GM19463 (cell line): ENCODE data around the gene SMIM27.
A peak's percentile ranks its signal among the peaks of the same experiment; 100 is the strongest.
"Not testable (repeated sequence)": the region's sequence is repeated elsewhere in the genome, so short reads cannot be mapped to it uniquely, and the experiment has no call there.

ENCODE experiments used
- ATAC-seq: cut with Tn5 transposase; IDR thresholded peaks from one replicate; pipeline ENCODE4 v1.9.1; 2021; ENCODE audit warnings: mild to moderate bottlenecking, moderate library complexity; ENCODE audit not compliant: unreplicated experiment

Gene SMIM27

GRCh38 chr9:32552172-32552872 lies at the start of gene SMIM27, which contains the start of gene TOPORS:
SMIM27 (plus strand) TSS chr9:32552327; CDS start chr9:32552435, 108 bp downstream.
TOPORS (minus strand) TSS chr9:32552586; CDS start chr9:32552436, 150 bp downstream.
- peak; percentile 76 for ATAC-seq

GRCh38 chr9:32502464-32502863 lies 49.7 kb upstream of the SMIM27 start:
- no peak for ATAC-seq

GRCh38 chr9:32503008-32503407 lies 49.1 kb upstream of the SMIM27 start:
- no peak for ATAC-seq

GRCh38 chr9:32508728-32509127 lies 43.4 kb upstream of the SMIM27 start:
- no peak for ATAC-seq

- no peak for ATAC-seq
Observed at GRCh38 chr9:32516241-32516640, 35.9 kb upstream of the SMIM27 start.

GRCh38 chr9:32518276-32518675 lies 33.9 kb upstream of the SMIM27 start:
- no peak for ATAC-seq

- ATAC-seq, result no peak
Observed at GRCh38 chr9:32523910-32524309, 28.2 kb upstream of the SMIM27 start.

- ATAC-seq, result not testable (repeated sequence)
Observed at GRCh38 chr9:32524558-32524891, 27.6 kb upstream of the SMIM27 start.

- peak; percentile 22 for ATAC-seq
Observed at GRCh38 chr9:32524892-32525708, 27.0 kb upstream of the SMIM27 start.

GRCh38 chr9:32525709-32526030 lies 26.5 kb upstream of the SMIM27 start:
- ATAC-seq, result no peak

- ATAC-seq, result peak; percentile 68
Observed at GRCh38 chr9:32526041-32526706, 26.0 kb upstream of the SMIM27 start, which contains the start of gene RIGI. RIGI (minus strand) TSS chr9:32526196; CDS start chr9:32526166, 30 bp downstream.

GRCh38 chr9:32526707-32527048 lies 25.4 kb upstream of the SMIM27 start:
- ATAC-seq, result no peak

GRCh38 chr9:32533336-32533735 lies 18.8 kb upstream of the SMIM27 start:
- ATAC-seq, result no peak

- ATAC-seq, result no peak
Observed at GRCh38 chr9:32533816-32534215, 18.3 kb upstream of the SMIM27 start.

- no peak for ATAC-seq
Observed at GRCh38 chr9:32543047-32543446, 9.1 kb upstream of the SMIM27 start.

- no peak for ATAC-seq
Observed at GRCh38 chr9:32545884-32546283, 6.2 kb upstream of the SMIM27 start.

- ATAC-seq, result not testable (repeated sequence)
Observed at GRCh38 chr9:32548213-32548612, 3.9 kb upstream of the SMIM27 start.

GRCh38 chr9:32550150-32550561 lies 2.0 kb upstream of the SMIM27 start:
- no peak for ATAC-seq

- ATAC-seq, result peak; percentile 59
Observed at GRCh38 chr9:32550562-32551275, 1.4 kb upstream of the SMIM27 start.

GRCh38 chr9:32551276-32552051 lies 663 bp upstream of the SMIM27 start:
- ATAC-seq, result peak; percentile 0
